GM18868 (cell line): ENCODE measurements around the gene RHBDL1.
A peak's percentile ranks its signal among the peaks of the same experiment; 100 is the strongest.

ENCODE experiments used
- ATAC-seq: cut with Tn5 transposase; IDR thresholded peaks from one replicate; pipeline ENCODE4 v1.9.1; 2021; ENCODE audit warnings: mild to moderate bottlenecking, moderate library complexity; ENCODE audit not compliant: unreplicated experiment

Gene RHBDL1

GRCh38 chr16:652454-653305, 22.8 kb upstream of the RHBDL1 start:
- ATAC-seq: no peak

DNA sequence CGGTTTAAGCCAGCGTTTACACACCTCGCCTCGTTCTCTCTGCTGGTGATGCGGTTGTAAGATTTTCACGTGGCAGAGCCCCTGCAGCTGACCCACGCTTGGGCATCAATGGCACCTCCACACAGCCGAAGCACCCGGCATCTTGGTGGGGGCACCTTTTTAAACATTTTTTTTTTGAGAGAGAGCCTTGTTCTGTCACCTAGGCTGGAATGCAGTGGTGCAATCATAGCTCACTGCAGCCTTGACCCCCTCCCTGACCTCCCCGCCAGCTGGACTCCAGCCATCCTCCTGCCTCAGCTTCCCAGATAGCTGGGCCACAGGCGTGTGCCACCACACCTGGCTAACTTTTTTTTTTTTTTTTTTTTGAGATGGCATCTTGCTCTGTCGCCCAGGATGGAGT, 21.4 kb upstream of the RHBDL1 start:
- ATAC-seq: no peak

- no peak for ATAC-seq
These were observed 18.0 kb upstream of the RHBDL1 start for GRCh38 chr16:657487-657886.

GRCh38 chr16:658679-659571, 16.5 kb upstream of the RHBDL1 start:
- no peak for ATAC-seq

DNA sequence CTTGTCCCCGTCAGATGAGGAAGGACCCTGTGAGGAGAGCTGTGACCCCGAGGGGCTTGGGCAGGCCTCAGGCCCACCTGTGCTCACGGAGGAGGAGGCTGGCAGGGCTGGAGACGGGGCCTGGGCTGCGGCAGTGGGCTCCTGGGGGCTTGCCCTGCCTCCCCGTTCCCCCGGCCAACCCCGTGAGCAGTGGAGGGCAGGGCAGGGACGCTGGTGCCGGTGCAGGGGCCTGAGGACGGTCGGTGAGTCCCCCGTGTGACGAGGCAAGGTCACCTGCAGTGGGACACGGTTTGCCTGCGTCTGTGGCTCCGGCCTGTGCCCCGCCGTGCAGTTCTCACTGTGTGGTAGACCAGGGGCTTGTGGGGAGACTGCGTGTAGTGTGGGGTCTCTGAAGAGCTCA, 15.9 kb upstream of the RHBDL1 start:
- ATAC-seq: no peak

DNA sequence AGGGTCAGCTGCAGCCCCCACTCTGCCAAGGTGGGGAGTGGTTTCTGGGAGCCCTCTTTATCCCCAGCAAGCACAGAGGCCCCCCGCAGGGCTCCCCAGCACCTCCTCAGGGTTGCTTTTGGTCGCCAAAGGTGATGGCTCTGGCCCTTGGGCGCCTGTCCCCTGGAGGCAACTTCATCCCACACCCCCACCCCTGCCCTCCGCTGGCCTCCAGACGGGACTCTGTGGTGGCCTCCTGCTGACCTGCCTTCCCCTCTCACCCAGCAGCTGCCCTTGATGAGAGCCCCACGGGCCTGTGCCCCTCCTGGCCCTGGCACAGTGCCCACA, 15.4 kb upstream of the RHBDL1 start:
- no peak for ATAC-seq

- ATAC-seq: peak; percentile 64
These were observed 14.8 kb upstream of the RHBDL1 start for GRCh38 chr16:660459-661183.

DNA sequence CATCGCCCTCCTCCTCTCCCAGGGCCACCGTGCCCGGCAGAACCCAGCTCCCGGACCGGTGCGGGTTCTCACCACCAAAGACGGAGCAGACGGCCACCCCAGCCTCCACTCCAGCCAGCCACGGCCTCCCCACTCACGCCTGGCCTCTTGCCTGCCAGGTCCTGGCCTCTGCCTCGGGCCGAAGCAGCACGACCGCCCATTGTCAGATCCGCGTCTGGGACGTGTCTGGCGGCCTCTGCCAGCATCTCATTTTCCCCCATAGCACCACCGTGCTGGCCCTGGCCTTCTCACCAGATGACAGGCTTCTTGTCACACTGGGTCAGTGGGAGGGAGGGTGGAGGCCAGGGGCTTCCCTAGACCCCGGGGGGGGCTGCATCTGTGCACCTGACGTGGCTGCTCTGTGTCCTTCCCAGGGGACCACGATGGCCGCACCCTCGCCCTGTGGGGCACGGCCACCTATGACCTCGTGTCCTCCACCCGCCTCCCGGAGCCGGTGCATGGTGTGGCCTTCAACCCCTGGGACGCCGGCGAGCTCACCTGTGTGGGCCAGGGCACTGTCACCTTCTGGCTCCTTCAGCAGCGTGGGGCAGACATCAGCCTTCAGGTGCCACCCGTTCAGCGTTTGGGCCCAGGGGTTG, 14.2 kb upstream of the RHBDL1 start:
- ATAC-seq: peak; percentile 5

GRCh38 chr16:662095-662494, 13.4 kb upstream of the RHBDL1 start:
- no peak for ATAC-seq

GRCh38 chr16:662597-662996, 12.9 kb upstream of the RHBDL1 start:
- ATAC-seq: no peak

- ATAC-seq: no peak
These were observed 8.9 kb upstream of the RHBDL1 start for GRCh38 chr16:666572-666971.

DNA sequence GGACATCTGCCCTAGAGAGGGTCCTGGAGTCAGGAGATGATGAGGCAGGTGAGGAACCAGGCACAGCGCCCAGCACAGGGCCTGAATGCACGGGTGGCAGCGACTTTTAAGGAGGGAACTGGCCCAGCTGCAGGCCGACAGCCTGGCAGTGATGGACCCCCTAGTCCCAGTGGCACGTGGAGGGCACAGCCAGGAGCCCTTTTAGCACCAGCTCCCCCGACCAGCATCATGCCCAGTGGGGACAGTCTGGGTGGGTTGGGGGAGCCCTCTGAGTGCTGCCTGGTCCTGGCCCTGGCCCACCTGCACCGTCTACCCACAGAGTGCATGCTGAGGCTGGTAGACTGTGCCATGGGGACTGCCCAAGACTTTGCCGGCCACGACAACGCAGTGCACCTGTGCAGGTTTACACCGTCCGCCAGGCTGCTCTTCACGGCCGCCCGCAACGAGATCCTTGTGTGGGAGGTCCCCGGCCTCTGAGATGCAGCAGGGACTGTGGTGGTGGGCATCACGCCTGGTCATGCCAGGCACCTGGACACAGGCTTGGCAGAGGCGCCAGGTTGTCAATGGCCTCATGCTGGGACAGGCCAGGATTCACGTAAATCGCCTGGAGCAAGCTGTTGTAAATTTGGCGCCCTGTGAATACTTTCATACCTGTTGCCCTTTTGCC, 8.2 kb upstream of the RHBDL1 start:
- no peak for ATAC-seq

DNA sequence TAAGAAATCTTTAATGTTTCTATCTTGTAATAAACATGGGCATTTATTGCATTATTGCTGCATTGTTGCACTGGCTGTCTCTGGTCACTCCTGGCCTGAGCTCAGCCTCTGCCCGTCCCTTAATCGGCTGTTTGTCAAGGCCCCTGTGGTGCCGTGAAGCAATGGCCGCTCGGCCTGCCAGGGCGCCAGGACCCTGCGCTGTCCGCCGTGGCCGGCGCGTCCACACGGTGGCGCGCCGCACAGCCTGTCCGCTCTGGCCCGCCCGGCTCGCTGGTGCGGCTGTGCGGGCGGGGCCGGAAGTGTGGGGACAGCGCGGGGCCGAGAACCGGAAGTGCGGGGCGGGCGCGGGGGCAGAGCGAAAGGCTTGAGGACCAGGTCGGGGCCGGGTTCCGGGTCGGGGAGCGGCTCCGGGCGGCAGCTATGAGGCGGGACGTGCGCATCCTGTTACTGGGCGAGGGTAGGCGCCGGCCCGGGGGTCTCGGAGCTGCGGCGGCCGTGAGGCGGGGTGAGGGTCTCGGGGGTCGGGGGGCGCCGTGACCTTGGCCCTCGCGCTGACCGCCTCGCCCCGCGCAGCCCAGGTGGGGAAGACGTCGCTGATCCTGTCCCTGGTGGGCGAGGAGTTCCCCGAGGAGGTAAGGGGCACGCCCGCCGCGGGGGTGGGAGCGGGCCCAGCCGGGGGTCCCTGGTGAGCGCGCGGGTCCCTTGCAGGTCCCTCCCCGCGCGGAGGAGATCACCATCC, 7.5 kb upstream of the RHBDL1 start, which contains the start of gene RHOT2:
RHOT2 (plus strand) TSS at position 353 of the 739 bp plus-strand sequence; CDS start at position 421, 68 bp downstream.
- peak; percentile 93 for ATAC-seq

GRCh38 chr16:668519-669171, 6.8 kb upstream of the RHBDL1 start:
- no peak for ATAC-seq

DNA sequence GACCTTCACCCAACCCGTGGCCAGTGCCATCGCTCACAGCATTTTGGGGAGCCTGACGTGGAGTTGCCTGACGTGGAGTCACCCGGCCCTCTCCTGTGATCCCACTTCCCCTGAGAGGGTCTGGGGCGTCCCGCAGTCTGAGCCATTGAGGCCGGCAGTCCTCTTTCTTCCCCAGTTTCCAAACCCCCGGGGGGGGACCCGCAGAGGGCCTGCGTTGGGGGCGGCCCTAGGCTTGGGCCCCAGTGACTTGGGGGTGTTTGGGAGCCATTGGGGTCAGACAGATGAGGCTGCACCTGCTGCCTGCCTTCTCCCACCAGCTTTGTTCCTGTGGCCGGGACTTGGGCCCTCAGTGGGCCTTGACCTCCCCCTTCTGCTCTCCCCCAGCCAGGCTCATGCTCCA, 5.8 kb upstream of the RHBDL1 start:
- ATAC-seq: no peak

- no peak for ATAC-seq
These were observed 4.8 kb upstream of the RHBDL1 start for GRCh38 chr16:670485-671352.

GRCh38 chr16:671353-672131, 3.9 kb upstream of the RHBDL1 start:
- ATAC-seq: no peak
